KOPT-K1 (cell line): ENCODE results near the gene CNIH3.
"Not testable (repeated sequence)": the region's sequence is repeated elsewhere in the genome, so short reads cannot be mapped to it uniquely, and the experiment has no call there.

Source experiments
- H3K27ac ChIP-seq: fragments of 200-600 bp; sonication (generic); 2 replicates; pipeline ENCODE4 v1.5.1; 2016; ENCODE audit warnings: antibody characterized with exemption, mild to moderate bottlenecking, low read depth, low read length; ENCODE audit not compliant: poor library complexity, severe bottlenecking
- H3K36me3 ChIP-seq: fragments of 200-600 bp; sonication (generic); 2 replicates; pipeline ENCODE4 v1.5.1; 2017; ENCODE audit warnings: antibody characterized with exemption, mild to moderate bottlenecking, low read length, moderate library complexity; ENCODE audit not compliant: insufficient read depth
- H3K9me3 ChIP-seq: fragments of 200-600 bp; sonication (generic); 2 replicates; pipeline ENCODE4 v1.5.1; 2017; ENCODE audit warnings: antibody characterized with exemption, low read length, mild to moderate bottlenecking; ENCODE audit not compliant: insufficient read depth, poor library complexity, severe bottlenecking

CNIH3 gene

DNA sequence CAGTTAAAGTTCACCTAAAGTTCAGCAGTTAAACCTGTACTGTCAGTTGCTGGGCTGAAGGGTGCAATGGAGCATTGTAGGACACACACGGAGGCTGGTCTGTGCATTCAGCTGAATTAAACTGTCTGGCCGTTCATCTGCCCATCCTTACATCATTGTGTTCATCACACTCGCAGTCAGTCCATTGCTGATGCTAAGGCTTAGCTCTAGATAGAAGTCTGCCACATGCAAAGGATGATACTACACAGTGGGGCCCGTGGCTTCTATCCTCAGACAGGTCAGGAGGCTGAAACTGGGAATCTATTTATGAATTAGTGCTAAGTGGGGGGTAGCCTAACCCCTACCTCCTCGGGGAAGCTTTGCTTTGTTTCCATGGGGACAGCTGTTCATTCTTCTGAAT, 60.4 kb downstream of the CNIH3 start:
- Histone ChIP-seq H3K36me3 (no peaks in the 10 kb centered on the region), H3K9me3 (no peaks in the 10 kb centered on the region), H3K27ac (no peak overlapping the region)

DNA sequence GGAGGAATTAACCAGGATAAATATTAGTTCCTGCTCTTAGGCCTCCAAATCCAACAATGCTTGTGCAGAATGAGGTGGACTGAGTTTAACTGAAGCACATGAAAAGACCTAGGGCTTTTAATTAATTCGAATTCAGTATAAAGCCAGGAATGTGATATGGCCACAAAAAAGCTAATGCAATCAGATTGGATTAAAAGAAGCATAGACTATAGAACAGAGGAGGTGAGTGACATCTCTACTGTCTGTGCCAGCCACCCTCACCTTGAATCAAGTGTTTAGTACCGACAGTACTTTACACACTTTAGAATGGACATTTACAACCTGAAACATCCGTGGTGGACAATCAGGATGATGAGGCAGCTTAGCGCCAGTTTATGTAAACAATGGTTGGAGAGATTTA, 62.1 kb downstream of the CNIH3 start:
- Histone ChIP-seq H3K36me3 (no peaks in the 10 kb centered on the region), H3K27ac (no peak overlapping the region), H3K9me3 (no peaks in the 10 kb centered on the region)

- H3K27ac ChIP-seq, result no peak overlapping the region
- H3K36me3 ChIP-seq, result no peaks in the 10 kb centered on the region
- H3K9me3 ChIP-seq, result no peaks in the 10 kb centered on the region
Observed at GRCh38 chr1:224679606-224680005, 63.5 kb downstream of the CNIH3 start.

DNA sequence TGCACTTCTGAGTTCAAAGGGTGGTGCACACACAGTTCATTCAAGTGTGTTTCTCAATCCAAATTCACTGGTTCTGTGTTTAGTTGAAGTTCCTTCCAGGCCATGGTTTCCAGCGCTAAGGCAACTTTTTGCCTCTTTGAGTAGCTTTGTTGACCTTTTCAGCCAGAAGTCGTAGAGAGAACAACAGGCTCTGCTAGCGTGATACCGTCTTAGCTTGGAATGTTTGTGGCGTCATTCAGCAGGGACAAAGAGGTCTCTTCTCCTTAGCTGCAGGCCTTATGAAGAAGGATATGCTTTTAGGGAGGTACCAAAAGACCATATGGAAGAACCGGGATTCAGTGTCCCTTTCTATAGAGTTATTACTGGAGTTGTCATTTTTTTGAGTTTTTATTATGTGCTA, 65.7 kb downstream of the CNIH3 start:
- Histone ChIP-seq H3K36me3 (no peaks in the 10 kb centered on the region), H3K27ac (no peak overlapping the region), H3K9me3 (no peaks in the 10 kb centered on the region)

DNA sequence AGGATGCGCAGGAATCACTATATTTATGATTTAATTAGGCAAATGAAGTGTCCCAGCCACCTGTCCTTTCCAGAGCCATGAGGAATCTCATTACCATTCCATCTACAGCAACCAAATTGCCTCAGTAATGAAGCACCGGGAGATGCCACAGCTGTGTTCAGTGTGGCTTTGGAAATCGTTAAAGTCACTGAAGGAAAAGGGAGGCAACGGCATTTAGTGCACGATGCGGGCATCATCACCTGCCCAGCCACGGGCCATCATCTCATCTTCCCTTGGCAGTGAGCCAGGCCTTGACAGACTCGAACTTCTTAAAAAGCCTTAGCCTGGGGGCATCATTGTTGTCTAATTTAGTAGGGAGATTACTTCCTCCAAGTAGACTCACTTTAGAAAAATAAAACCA, 67.8 kb downstream of the CNIH3 start:
- H3K36me3 ChIP-seq, result no peaks in the 10 kb centered on the region
- H3K9me3 ChIP-seq, result peaks cover 6% of the 10 kb centered on the region

DNA sequence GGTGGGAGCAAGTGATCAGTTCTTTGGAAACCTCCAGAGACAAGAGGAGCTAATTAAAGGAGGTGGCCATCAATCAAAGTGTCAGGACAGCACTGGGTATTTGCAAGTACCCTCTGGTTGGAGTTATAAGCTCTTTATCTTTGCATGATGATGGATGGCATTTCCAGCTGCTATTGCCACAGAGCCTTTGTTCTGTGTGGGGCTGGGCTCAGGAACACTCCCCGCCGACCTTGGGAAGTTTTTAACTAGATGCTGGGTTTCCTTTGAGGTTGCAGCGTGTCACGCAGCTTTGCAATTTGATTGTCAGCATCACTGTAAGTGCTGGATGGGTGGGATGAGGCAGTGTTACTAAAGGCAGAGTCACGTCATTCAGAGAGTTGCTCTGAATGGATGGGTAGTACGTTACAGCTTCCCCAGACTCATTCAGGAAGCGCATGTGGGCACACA, 68.9 kb downstream of the CNIH3 start:
- Histone ChIP-seq H3K9me3 (peaks cover 6% of the 10 kb centered on the region), H3K27ac (no peak overlapping the region), H3K36me3 (no peaks in the 10 kb centered on the region)

More for the DNA sequence above, 67.8 kb downstream of the CNIH3 start:
- no peak overlapping the region for H3K27ac ChIP-seq

- not testable (repeated sequence) for H3K9me3 ChIP-seq, H3K36me3 ChIP-seq, H3K27ac ChIP-seq
Observed at GRCh38 chr1:224686140-224686539, 70.0 kb downstream of the CNIH3 start.

- H3K9me3 ChIP-seq, result peaks cover 6% of the 10 kb centered on the region
- no peaks in the 10 kb centered on the region for H3K36me3 ChIP-seq
- no peak overlapping the region for H3K27ac ChIP-seq
Observed at GRCh38 chr1:224687465-224687864, 71.3 kb downstream of the CNIH3 start.

DNA sequence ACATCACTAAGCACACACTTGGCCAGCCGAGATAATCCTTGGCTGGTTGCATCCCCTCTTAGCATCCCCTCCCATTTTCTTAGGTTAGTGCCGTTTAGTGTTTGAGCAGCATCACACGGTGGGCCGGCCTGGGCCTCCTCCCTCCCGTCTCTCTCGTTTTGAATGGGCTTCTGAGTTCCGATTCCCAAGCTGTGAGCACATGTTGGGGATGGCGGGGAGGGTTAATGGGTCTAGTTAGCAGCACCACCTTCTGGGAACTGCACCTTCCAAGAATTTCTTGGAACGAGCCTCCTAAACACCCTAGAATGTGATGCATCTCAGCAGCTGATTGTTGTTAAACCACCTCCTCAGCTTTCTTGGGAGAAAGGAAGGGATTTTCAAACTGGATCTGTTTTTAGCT, 73.3 kb downstream of the CNIH3 start:
- Histone ChIP-seq H3K9me3 (peaks cover 6% of the 10 kb centered on the region), H3K36me3 (no peaks in the 10 kb centered on the region), H3K27ac (no peak overlapping the region)

DNA sequence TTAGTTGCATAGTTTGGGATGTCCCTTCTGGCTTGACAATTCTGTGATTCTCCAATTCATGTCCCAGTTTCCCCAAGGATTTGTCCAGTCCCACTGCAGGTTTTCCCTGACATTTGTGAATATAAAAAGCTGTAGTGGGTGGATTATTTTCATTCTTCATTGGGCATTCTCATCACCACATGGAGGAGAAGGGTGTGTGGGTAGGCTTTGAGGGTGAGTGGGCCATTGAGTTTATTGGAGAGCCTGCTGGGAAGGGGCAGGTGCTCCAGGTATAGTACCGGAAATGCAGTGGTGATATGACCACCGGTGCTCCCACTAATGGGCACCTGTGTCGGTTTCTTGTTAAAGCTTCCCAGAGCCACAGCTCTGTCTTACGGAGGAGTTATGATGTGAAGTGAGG, 74.5 kb downstream of the CNIH3 start:
- Histone ChIP-seq H3K9me3 (peaks cover 6% of the 10 kb centered on the region), H3K27ac (no peak overlapping the region), H3K36me3 (no peaks in the 10 kb centered on the region)

DNA sequence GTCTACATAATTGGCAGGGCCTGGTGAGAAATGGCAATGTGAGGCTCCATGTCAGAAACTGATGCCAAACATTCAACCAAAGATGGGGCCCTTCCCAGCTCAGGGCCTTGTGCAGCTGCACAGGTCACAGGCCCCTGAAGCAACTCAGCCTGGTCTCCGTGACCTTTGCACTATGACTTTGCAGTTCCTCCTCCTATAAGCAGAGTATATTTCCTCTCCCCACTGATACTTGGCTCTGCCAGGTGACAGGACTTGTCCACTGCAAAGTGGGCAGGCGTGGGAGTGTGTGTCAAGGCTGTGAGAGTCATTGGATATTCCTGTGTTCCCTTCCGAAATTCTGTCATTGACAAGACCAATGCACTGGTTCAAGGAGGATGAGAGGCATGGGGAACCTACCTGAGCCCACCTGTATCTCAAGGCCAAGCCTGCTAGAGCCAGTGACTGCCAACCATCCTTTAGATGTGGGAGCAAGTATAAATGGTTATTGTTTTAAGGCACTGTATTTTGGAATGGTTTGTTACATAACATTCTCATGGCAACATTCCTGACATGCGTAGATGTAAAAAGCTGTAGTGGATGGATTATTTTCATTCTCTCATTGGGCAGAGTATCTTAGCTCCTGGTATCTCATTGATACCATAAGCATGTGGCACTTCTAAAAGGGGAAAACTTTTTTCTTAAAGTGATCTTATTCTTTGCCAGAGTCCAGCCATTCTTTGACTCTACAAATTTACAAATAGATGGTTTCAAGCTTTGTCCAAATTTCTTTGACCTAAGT, 75.2 kb downstream of the CNIH3 start:
- no peaks in the 10 kb centered on the region for H3K36me3 ChIP-seq
- H3K9me3 ChIP-seq, result peaks cover 6% of the 10 kb centered on the region
- no peak overlapping the region for H3K27ac ChIP-seq

DNA sequence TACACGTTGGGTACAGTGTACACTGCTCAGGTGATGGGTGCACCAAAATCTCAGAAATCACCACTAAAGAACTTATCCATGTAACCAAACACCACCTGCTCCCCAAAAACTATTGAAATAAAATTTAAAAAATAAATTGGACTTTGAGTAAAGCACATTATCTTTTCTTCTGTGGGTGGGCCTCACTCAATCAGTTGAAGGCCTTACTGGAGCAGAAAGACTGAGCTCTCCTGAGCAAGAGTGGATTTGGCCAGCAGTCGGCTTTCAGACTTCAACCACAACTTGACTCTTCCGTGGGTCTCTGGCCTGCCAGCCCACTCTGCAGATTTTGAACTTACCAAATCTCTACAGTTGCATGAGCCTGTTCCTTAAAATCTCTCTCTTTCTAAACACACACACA, 78.9 kb downstream of the CNIH3 start:
- no peaks in the 10 kb centered on the region for H3K9me3 ChIP-seq

DNA sequence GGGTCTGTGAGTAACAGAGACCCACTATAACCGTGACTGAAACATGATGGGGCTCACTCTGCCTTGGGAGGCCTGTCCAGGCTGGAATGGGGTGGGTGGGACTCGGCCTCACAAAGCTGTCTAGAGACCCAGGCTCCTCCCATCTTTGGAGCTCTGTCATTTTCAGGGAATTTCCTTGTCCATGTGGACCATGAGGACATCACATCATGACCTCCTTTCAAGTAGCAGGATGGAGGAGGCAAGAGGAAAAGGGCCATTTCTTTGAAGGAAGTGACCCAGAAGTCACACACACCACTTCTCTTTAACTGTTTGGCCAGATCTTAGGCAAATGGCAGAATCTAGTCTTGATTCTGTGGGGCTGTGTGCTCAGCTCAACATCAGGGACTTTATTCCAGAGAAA, 79.9 kb downstream of the CNIH3 start:
- H3K9me3 ChIP-seq, result no peaks in the 10 kb centered on the region
- H3K27ac ChIP-seq, result no peak overlapping the region
- H3K36me3 ChIP-seq, result no peaks in the 10 kb centered on the region

More for the DNA sequence above, 78.9 kb downstream of the CNIH3 start:
- Histone ChIP-seq H3K27ac (no peak overlapping the region), H3K36me3 (no peaks in the 10 kb centered on the region)

GRCh38 chr1:224696891-224697765, 81.0 kb downstream of the CNIH3 start:
- Histone ChIP-seq H3K36me3 (no peaks in the 10 kb centered on the region), H3K9me3 (no peaks in the 10 kb centered on the region), H3K27ac (no peak overlapping the region)

DNA sequence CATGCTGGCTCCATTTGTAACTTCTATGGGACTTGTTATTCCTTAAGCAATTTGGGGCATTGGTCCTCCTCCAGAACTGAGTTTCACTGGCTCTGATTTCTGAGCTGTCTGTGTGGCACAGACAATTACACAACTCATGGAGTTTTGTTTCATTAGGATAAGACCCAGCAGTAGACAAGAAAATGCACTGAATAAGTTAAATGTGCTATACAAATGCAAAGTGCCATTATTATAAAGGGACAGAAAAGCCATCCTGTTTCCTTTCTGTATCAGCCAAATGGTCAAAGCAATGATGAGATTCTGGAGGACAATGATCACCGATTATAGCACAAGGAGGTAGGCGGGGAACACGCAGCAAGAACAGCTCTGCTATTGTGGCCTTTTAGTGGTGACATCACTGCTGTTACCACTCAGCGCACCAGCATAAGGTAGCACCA, 81.9 kb downstream of the CNIH3 start:
- no peaks in the 10 kb centered on the region for H3K36me3 ChIP-seq
- H3K9me3 ChIP-seq, result no peaks in the 10 kb centered on the region
- no peak overlapping the region for H3K27ac ChIP-seq
